Measurements from ENCODE around the gene ACKR4.
"Not testable (repeated sequence)": the region's sequence is repeated elsewhere in the genome, so short reads cannot be mapped to it uniquely, and the experiment has no call there.

Gene ACKR4

DNA sequence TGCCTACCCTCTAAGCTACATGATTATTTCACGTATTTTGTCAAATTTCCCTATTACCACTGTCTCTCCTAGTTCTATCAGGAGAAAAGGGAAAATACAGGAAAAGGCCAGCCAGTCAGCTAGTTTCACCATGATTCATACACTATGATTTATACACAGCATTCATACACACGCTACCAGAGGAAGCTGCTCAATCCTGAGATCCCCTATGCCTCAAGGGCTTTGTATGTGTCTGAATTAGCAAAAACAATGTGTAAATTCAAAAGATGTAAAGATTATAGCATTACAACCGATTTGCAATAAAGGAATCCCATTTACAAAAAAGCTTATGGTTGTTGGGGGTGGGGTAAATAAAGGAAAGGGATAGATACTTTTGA, 3.1 kb upstream of the ACKR4 start:
- no peak for DNase-seq (ENCODE audit: low read depth in 2 of 3, low spot score in 2 of 3)

DNA sequence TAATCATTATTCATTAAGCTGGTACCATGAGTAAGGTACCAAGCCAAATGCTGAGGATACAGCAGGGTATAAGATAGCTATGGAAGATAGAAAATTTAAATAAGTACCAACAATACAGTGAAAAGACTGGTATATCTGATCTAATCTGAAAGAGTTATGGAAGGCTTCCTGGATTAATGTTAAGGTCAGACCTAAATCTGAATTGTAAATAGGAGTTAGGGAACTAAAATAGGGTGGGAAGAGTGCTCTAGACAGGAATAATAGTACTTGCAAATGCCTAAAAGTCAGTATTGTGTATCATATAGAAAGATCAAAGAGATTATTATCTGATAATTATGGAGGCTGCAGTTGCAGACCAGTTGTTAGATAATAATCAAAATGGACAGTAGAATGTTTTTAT, 2.6 kb upstream of the ACKR4 start:
- DNase-seq (ENCODE audit: low read depth in 2 of 3, low spot score in 2 of 3), result no peak

DNA sequence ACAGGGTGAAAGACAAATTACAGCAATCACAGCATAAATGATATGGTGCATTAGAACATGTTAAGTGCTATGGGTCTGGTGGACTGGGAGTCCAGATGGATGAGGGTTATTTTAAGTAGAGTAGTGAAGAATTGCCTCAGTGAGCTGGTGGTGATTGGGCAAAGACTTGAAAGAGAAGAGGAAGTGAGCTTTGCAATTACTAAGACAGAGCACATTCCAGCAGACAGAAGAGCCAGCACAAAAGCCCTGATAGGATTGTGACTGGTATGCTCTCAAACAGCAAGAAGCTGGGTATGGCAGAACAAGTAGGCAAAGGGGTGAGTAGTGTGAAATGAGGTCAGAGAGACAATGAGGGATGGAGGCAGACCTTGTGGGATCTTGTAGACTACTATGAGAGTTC, 2.1 kb upstream of the ACKR4 start:
- DNase-seq (ENCODE audit: low read depth in 2 of 3, low spot score in 2 of 3), result no peak

DNA sequence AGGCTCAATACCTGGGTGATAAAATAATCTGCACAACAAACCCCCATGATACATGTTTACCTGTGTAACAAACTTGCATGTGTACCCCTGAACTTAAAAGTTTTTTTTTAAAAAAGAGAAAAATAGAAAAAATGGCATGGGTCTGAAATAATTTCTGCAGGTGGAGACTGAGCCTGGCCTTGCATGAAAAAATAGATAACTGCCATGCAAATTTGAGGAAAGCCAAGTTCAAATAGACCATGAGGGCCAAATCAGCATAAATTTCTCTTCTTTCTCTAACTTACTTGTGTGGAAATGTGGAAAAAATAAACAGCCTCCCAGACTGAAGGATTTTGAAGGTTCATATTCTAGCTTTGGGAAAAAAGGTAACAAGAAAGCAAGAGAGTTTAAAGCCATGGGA, 744 bp upstream of the ACKR4 start:
- no peak for DNase-seq (ENCODE audit: low read depth in 2 of 3, low spot score in 2 of 3)

DNA sequence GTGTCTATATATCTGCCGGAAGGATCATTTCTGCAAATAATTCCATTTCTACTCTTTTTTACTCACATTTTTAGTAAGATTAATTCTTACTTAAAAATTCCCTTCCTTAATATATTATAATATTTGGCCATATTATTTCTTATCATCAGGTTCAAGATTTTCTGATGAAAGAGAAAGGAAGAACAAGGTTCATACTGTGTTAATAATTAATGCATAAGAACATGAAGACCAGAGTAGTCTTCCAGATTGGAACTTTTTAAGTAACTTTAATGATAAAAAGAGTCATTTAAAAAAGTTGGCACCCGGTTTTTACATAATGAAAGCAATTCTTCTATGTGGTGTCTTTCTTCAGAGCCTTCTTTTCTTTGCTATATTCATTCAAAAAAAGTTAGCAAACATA, 590 bp downstream of the ACKR4 start:
- DNase-seq (ENCODE audit: low read depth in 2 of 3, low spot score in 2 of 3), result no peak

DNA sequence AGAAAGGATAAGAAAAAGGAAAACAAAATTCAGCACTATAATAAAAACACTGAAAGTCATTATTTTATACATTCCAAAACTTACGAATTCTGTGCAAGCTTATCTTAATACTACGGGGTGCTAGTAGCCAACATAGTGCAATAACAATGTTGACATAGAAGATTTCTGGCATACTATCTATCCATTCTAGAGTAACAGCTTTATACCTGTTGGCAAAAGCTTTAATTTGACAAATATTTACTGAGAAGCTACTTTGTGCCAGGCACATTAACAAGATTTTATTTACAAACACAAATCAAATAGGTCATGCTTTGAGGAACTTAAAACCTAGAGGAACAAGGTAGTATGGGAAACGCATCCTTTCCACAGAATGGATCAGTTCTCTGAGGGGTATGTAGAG, 1.1 kb downstream of the ACKR4 start:
- no peak for DNase-seq (ENCODE audit: low read depth in 2 of 3, low spot score in 2 of 3)

DNA sequence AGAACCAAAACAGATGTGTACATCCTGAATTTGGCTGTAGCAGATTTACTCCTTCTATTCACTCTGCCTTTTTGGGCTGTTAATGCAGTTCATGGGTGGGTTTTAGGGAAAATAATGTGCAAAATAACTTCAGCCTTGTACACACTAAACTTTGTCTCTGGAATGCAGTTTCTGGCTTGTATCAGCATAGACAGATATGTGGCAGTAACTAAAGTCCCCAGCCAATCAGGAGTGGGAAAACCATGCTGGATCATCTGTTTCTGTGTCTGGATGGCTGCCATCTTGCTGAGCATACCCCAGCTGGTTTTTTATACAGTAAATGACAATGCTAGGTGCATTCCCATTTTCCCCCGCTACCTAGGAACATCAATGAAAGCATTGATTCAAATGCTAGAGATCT, 3.5 kb downstream of the ACKR4 start:
- DNase-seq (ENCODE audit: low read depth in 2 of 3, low spot score in 2 of 3), result not testable (repeated sequence)

DNA sequence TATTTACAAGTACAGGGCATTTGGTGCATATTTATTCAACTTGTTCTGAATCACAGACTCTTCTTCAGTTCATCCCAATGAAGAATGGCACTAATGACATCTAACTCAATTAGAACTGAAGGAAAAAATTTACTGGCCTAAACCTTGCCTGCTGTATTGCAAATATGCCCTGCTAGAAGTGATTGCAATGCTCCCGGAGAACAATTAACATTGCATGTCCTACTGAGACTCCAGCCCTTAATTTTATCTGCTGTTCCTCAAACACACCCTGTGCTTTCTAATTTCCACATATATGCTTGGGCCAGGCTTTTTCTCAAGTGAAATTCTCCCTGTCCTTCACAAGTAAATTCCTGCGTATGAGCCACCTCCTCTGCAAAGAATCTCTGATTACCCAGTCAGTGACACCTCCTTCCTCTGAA, 8.3 kb downstream of the ACKR4 start:
- no peak for DNase-seq (ENCODE audit: low read depth in 2 of 3, low spot score in 2 of 3)

DNA sequence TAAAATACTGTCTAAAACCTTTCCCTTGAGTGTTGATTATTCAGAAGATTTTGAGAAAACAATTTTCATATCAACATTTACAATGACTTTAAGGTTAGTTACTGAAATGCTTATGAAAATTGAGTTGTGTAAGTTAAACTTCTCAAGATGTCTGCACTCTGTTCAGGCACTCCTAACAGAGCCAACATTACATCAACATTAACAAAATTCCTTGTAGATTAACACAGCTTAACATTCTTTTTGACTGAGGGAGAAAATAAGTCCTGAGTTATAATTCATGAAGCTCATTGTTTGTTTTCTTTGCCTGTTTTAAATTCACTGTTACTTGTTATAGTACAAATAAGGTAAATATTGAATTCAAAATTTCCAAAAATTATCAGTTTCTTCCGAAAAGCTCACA, 9.0 kb downstream of the ACKR4 start:
- no peak for DNase-seq (ENCODE audit: low read depth in 2 of 3, low spot score in 2 of 3)

DNA sequence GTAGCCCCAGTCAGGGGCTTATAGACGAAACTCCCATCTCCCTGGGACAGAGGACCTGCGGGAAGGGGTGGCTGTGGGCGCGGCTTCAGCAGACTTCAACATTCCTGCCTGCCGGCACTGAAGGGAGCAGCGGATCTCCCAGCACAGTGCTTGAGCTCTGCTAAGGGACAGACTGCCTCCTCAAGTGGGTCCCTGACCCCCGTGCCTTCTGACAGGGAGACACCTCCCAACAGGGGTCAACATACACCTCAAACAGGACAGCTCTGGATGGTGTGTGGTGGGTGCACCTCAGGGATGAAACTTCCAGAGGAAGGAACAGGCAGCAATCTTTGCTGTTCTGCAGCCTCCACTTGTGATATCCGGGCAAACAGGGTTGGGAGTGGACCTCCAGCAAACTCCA, 9.6 kb downstream of the ACKR4 start:
- DNase-seq (ENCODE audit: low read depth in 2 of 3, low spot score in 2 of 3), result not testable (repeated sequence)

DNA sequence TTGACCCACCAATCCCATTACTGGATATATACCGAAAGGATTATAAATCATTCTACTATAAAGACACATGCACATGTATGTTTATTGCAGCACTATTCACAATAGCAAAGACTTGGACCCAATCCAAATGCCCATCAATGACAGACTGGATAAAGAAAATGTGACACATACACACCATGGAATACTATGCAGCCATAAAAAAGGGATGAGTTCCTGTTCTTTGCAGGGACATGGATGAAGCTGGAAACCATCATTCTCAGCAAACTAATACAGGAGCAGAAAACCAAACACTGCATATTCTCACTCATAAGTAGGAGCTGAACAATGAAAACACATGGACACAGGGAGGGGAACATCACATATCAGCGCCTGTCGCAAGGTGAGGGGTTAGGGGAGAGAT, 18.2 kb downstream of the ACKR4 start:
- not testable (repeated sequence) for DNase-seq (ENCODE audit: low read depth in 2 of 3, low spot score in 2 of 3)

DNA sequence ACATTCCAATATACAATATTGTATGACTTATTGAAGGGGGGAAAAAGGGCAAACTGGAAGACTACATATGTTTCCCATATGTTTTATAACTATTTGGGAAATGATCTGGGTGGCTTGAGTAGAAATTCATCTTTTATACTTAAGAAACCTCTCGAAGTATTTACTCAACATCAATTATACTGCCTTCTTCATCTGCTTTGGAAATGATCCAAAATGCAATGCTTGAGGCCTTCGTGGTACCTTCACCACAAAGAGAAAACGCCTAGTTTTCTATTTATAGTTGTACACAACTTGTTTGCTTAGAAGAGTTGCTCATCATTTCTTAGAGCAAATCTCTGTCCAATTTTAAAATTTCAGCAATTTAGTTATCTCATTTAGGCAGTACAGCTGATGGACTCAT, 18.8 kb downstream of the ACKR4 start:
- no peak for DNase-seq (ENCODE audit: low read depth in 2 of 3, low spot score in 2 of 3)

DNA sequence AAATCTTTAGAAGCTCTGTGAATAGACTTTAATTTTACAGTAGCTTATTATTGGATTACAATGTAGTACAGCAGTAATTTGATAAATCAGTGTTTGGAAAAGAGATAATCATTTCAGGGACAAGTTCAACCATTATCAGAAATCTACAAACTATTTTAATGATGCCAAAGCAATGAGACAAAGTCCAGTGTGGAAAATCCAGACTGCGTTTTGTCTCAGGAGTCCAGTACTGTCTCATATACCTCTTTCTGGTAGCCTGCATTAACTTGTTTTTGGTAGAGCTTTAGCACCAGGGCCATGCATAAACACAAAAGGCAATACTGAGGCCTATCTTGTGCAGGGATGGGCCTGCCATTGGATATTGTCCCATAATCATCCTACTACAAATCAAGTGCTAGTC, 19.7 kb downstream of the ACKR4 start:
- no peak for DNase-seq (ENCODE audit: low read depth in 2 of 3, low spot score in 2 of 3)

DNA sequence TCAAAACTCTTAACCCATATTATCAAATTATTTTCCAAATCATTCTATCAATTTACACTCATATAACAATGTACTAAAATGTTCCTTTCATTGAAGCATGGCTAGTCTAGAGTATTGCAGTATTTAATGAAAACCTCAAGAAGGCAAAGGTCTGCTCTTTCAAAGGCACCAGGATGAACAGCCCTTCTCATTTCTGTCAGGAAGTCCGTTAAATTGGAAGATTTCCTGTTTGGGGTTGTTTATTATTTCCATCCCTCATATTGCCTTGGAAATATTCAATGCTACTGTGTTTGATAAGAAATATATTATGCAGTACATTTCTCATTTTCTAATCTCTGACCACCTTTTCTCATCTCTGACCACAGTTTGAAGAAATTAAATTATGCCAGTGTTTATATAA, 25.1 kb downstream of the ACKR4 start:
- DNase-seq (ENCODE audit: low read depth in 2 of 3, low spot score in 2 of 3), result no peak

DNA sequence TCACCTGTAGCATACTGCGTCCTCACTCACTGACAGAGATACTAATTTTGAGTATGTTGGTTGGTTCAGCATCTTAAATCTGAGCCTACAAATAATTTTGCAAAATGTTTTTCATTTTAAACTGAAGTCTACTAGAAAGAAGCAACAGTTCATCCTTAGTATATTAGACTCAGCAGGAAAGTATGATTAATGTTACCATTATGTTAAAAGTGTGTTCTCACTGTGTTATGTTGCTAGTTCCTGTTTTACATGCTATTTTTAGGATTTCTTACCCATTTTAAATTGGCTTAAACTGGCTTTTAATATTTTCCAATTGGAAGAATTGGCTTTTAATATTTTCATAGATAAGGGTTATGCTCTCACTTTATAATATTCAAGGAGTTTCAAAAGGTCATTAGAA, 25.7 kb downstream of the ACKR4 start:
- no peak for DNase-seq (ENCODE audit: low read depth in 2 of 3, low spot score in 2 of 3)

DNA sequence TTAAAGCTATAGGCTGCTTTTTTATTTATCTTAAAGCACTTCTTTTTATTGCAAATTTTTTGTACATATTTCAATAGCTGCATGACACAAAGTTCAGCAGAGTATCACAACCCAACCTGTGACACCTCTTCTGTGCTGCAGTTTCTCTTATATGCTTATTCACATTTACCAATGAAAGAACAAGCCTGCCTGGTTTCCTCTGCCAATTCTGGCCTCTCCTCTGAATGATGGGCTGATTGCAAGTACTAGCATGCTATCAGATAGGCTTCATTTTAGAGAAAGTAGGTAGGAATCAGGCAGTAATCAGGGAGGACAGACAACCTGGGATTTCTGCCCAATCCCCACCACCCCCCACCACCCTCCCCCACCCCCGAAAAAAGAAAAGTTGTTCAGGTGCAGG, 26.6 kb downstream of the ACKR4 start:
- no peak for DNase-seq (ENCODE audit: low read depth in 2 of 3, low spot score in 2 of 3)

DNA sequence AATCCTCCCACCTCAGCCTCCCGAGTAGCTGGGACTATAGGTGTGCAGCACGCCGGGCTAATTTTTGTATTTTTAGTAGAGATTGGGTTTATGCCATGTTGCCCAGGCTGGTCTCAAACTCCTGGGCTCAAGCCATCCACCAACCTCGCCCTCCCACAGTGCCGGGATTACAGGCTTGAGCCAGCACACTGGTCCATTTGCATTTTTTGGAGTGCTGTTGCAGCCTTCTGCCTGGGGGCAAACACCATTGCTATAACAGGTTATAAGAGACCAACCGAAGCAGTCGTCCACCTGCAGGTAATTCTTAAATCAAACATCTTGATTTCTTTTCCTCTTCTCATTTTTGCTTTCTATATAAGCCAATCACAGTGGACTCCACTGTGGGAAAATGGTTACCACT, 27.7 kb downstream of the ACKR4 start:
- no peak for DNase-seq (ENCODE audit: low read depth in 2 of 3, low spot score in 2 of 3)

DNA sequence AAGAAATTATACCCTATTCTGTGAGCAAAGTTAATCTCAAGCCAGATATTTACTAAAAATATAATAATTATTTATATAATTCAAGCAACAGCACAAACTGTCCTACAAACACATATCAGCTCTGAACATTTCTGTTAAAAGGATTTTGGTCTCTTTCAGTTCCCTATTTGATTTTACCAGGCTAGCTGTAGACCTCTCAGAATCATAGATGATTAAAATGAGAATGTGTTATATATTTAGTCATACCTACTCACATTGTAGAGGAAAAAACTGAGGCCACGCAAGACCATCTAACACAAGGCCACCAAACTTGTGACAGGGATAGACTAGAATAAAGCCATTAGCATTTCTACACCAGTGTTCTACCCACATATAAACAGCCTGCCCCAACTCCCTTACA, 28.5 kb downstream of the ACKR4 start:
- no peak for DNase-seq (ENCODE audit: low read depth in 2 of 3, low spot score in 2 of 3)

DNA sequence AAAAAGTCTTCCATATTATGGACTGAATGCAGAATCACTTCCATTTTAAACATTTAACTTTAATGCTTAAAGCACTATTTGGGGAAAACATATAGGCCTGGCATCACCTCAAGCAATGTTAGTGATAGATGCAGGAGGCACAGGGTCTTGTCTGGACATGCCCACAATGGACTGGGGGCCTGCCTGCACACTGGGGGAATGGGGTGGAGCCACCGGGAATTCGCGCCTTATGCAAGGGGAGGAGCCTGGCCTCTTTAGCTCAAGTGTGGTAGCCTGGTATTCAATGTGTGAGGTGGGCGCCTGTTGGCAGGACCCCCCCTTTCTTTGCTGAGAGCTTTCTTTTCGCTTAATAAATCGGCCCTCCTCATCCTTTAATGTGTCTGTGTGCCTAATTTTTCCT, 29.9 kb downstream of the ACKR4 start:
- no peak for DNase-seq (ENCODE audit: low read depth in 2 of 3, low spot score in 2 of 3)

DNA sequence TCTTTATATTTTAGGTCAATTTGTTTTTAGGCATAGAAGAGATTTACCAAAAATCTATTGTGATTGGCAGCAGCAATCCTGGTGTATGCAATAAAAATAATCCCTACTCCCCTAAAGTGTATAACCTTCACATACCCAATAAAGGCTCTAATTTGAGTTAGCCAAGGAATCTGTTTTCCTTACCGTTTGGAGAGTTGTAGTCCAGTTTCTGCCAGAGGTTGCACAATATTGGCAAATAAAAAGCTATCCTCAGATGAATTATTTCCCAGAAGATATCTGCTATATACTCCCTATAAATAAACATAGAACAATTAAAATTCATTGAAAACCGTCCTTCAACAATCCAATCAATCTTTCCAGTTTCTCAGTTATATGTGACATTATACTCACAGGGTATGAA, 31.1 kb downstream of the ACKR4 start:
- no peak for DNase-seq (ENCODE audit: low read depth in 2 of 3, low spot score in 2 of 3)

DNA sequence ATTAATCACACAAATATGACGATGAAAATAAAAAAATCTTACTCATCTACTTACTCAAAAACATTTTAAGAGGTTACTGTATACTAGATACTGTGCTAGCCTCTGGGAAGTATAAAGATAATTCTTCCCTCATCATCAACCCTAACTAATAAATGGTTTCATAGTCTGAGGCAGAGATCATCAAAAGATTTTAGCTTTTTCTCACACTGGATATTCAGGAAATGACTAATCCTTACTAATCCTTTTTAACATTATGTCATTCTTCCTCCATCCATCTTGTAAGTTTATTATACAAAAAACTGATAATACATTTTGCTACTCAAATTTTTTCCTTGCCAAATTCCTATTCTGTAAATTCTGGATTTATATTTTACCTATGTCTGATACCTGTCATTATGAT, 32.9 kb downstream of the ACKR4 start:
- DNase-seq (ENCODE audit: low read depth in 2 of 3, low spot score in 2 of 3), result no peak

DNA sequence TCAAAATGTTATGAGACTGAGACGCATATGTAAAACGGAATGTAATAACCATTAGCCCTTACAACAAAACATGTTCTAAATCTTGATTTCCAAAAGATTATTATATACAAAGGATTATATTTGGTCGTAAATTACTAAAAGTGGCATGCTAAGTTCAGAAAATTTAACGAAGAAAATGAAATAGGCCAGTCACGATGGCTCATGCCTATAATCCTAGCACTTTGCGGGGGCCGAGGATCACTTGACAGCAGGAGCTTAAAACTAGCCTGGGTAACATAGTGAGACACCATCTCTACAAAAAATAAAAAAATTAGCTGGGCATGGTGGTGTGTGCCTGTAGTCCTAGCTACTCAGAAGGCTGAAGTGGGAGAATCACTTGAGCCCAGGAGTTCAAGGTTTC, 33.5 kb downstream of the ACKR4 start:
- DNase-seq (ENCODE audit: low read depth in 2 of 3, low spot score in 2 of 3), result no peak

DNA sequence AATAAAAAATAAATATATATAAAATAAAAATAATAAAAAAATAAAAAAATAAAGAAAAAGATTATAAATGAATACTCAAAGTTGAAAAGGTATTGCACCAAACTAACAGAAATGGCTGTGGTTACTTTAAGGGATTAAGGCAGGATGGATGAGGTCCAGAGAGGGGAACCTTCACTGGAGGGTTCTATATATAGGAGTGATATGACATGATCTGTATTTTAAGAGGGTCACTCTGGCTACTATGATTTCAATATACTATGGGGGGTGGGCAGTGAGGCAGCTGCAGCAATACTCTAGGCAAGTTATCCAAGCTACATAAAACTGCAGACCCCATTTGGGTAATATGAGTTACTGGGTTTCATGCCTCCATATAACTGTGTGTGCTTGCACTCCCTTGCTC, 38.0 kb downstream of the ACKR4 start:
- no peak for DNase-seq (ENCODE audit: low read depth in 2 of 3, low spot score in 2 of 3)

DNA sequence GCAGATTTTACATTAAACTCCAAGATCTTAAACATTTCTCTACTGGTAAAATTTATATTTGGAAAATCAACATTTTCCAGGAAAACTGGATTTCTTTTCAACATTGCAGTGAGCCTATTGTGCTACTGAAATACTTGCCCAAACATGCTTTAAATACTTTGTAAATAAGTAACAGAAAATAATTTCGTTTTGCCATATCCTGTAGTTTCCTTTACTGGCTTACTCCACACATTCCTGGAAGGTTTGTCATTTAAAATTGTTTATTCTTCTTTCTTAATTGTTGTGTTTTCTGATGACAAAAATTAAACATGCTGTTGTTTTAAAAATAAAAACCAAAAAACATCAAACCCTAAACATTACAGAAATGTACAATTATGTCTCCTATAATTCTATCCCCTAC, 40.5 kb downstream of the ACKR4 start:
- no peak for DNase-seq (ENCODE audit: low read depth in 2 of 3, low spot score in 2 of 3)

Measured in activated CD8-positive, alpha-beta memory T cell treated with anti-CD3 and anti-CD28 coated beads for 48 hours (primary cell).